ENCODE measurements around the gene DUSP22.
"Not testable (repeated sequence)": the region's sequence is repeated elsewhere in the genome, so short reads cannot be mapped to it uniquely, and the experiment has no call there.

The DUSP22 gene

GRCh38 chr6:376827-377640 is 84.7 kb downstream of the DUSP22 start:
- H3K4me3 ChIP-seq (ENCODE audit: low read length), result no peak overlapping the region
- DNase-seq (ENCODE audit: low read depth), result no peak
- no peak for TF ChIP-seq CTCF (conservative IDR thresholded peaks at IDR 0.05; ENCODE audit: low read length)

GRCh38 chr6:377641-378020 is 85.3 kb downstream of the DUSP22 start:
- H3K4me3 ChIP-seq (ENCODE audit: low read length); DNase-seq (ENCODE audit: low read depth): not testable (repeated sequence)

- TF ChIP-seq CTCF (conservative IDR thresholded peaks at IDR 0.05; ENCODE audit: low read length), result no peak
- no peak overlapping the region for H3K4me3 ChIP-seq (ENCODE audit: low read length)
- DNase-seq (ENCODE audit: low read depth), result no peak
These were observed 86.0 kb downstream of the DUSP22 start for GRCh38 chr6:378090-378957.

- no peak overlapping the region for H3K4me3 ChIP-seq (ENCODE audit: low read length)
- no peak for DNase-seq (ENCODE audit: low read depth)
- TF ChIP-seq CTCF (conservative IDR thresholded peaks at IDR 0.05; ENCODE audit: low read length), result no peak
These were observed 86.7 kb downstream of the DUSP22 start for GRCh38 chr6:378958-379409.

GRCh38 chr6:379410-380181 is 87.3 kb downstream of the DUSP22 start:
- no peak for TF ChIP-seq CTCF (conservative IDR thresholded peaks at IDR 0.05; ENCODE audit: low read length)

GRCh38 chr6:380234-381218 is 88.2 kb downstream of the DUSP22 start:
- TF ChIP-seq CTCF (conservative IDR thresholded peaks at IDR 0.05; ENCODE audit: low read length), result no peak
- no peak overlapping the region for H3K4me3 ChIP-seq (ENCODE audit: low read length)
- DNase-seq (ENCODE audit: low read depth), result no peak

More at GRCh38 chr6:379410-380181, 87.3 kb downstream of the DUSP22 start:
- no peak overlapping the region for H3K4me3 ChIP-seq (ENCODE audit: low read length)
- DNase-seq (ENCODE audit: low read depth), result no peak
